ENCODE data around the gene MTMR12. TPM values are rescaled to one million over a fixed set of nuclear protein-coding genes. Genes with fewer than 3 reads are reported as not detected.

MTMR12 gene
- total RNA-seq, 5 donors from 2014 or later (not counting 1 experiment from before 2014, with no cell fraction given) = 19.3 to 22.2 (median 20.0) TPM

- H3K4me3 ChIP-seq (ENCODE audit: control insufficient read depth in 1 of 2, extremely low read depth in 1 of 2, low read length in 1 of 2) = no peak overlapping the region
- no peak overlapping the region for H3K27ac Mint-ChIP-seq
- H3K27me3 Mint-ChIP-seq = no peaks in the 10 kb centered on the region
- H3K27me3 ChIP-seq (replicated peaks in 1 of 2; ENCODE audit: control insufficient read depth in 2 of 2, extremely low read depth in 1 of 2, insufficient read depth in 2 of 2, low read length in 1 of 2) = no peaks in the 10 kb centered on the region
- ChIA-PET CTCF (no interaction called here), POLR2A (no interaction called here)
- peaks cover 0 to under 1% of the 10 kb centered on the region in 2 experiments for H3K4me1 ChIP-seq (ENCODE audit: control insufficient read depth in 1 of 2, extremely low read depth in 1 of 2, insufficient read depth in 2 of 2, low read length in 2 of 2)
- H3K9me3 ChIP-seq = no peaks in the 10 kb centered on the region
- H3K36me3 ChIP-seq (ENCODE audit: control insufficient read depth in 2 of 2, extremely low read depth in 1 of 2, insufficient read depth in 1 of 2, low read length in 1 of 2) = peaks cover 8 to 74% of the 10 kb centered on the region in 2 donors
- H3K36me3 Mint-ChIP-seq = peaks cover 49% of the 10 kb centered on the region
- H3K9me3 Mint-ChIP-seq = no peaks in the 10 kb centered on the region
- no peak for DNase-seq
- ATAC-seq (replicated peaks in 1 of 4) = no peak
- H3K27ac ChIP-seq (ENCODE audit: low read length) = no peak overlapping the region
- peaks cover 0 to 4% (median 4%) of the 10 kb centered on the region in 3 donors for H3K4me1 Mint-ChIP-seq
- no CpG with 5 or more reads among the region's 1 CpG for WGBS (ENCODE audit: insufficient coverage)
- H3K4me3 Mint-ChIP-seq = no peak overlapping the region
These were observed 41.8 kb downstream of the MTMR12 start for GRCh38 chr5:32270946-32271345.

GRCh38 chr5:32270178-32270577, 42.6 kb downstream of the MTMR12 start:
- peaks cover 0 to 1% (median 0%) of the 10 kb centered on the region in 3 donors for H3K4me1 Mint-ChIP-seq
- H3K27ac ChIP-seq (ENCODE audit: low read length) = no peak overlapping the region
- H3K4me3 ChIP-seq (ENCODE audit: control insufficient read depth in 1 of 2, extremely low read depth in 1 of 2, low read length in 1 of 2) = no peak overlapping the region
- no peaks in the 10 kb centered on the region for H3K9me3 Mint-ChIP-seq
- peaks cover 8 to 77% of the 10 kb centered on the region in 2 donors for H3K36me3 ChIP-seq (ENCODE audit: control insufficient read depth in 2 of 2, extremely low read depth in 1 of 2, insufficient read depth in 1 of 2, low read length in 1 of 2)
- no peaks in the 10 kb centered on the region for H3K27me3 ChIP-seq (replicated peaks in 1 of 2; ENCODE audit: control insufficient read depth in 2 of 2, extremely low read depth in 1 of 2, insufficient read depth in 2 of 2, low read length in 1 of 2)
- no peaks in the 10 kb centered on the region for H3K4me1 ChIP-seq (ENCODE audit: control insufficient read depth in 1 of 2, extremely low read depth in 1 of 2, insufficient read depth in 2 of 2, low read length in 2 of 2)
- no peaks in the 10 kb centered on the region for H3K27me3 Mint-ChIP-seq
- no peaks in the 10 kb centered on the region for H3K9me3 ChIP-seq
- H3K4me3 Mint-ChIP-seq = no peak overlapping the region
- ChIA-PET POLR2A (interaction anchor here in 1 of 2 donors (0.6 kb wide), 1 partner anchor 101 kb away, joined by 3 read pairs; no protein-coding TSS in a partner anchor), CTCF (no interaction called here)
- WGBS (ENCODE audit: insufficient coverage) = no CpG with 5 or more reads among the region's 4 CpGs
- DNase-seq (no peak), ATAC-seq (replicated peaks in 1 of 4) (no peak)
- H3K36me3 Mint-ChIP-seq = peaks cover 52% of the 10 kb centered on the region
- no peak overlapping the region for H3K27ac Mint-ChIP-seq

- Mint-ChIP-seq H3K9me3 (no peaks in the 10 kb centered on the region), H3K27me3 (no peaks in the 10 kb centered on the region)
- no peak for ATAC-seq (replicated peaks in 1 of 4)
These were observed 46.8 kb downstream of the MTMR12 start for GRCh38 chr5:32265902-32266301.

GRCh38 chr5:32264957-32265572, 47.7 kb downstream of the MTMR12 start:
- H3K27me3 Mint-ChIP-seq = no peaks in the 10 kb centered on the region

More at GRCh38 chr5:32265902-32266301, 46.8 kb downstream of the MTMR12 start:
- Mint-ChIP-seq H3K4me3 (no peak overlapping the region), H3K27ac (no peak overlapping the region), H3K4me1 (peaks cover 0 to 5% (median 0%) of the 10 kb centered on the region in 3 donors), H3K36me3 (peaks cover 56% of the 10 kb centered on the region)
- DNase-seq = no peak
- POLR2A ChIA-PET = no interaction called here
- Histone ChIP-seq H3K9me3 (no peaks in the 10 kb centered on the region), H3K4me1 (ENCODE audit: control insufficient read depth in 1 of 2, extremely low read depth in 1 of 2, insufficient read depth in 2 of 2, low read length in 2 of 2) (peaks cover 0 to 3% of the 10 kb centered on the region in 2 experiments), H3K27ac (ENCODE audit: low read length) (no peak overlapping the region), H3K36me3 (ENCODE audit: control insufficient read depth in 2 of 2, extremely low read depth in 1 of 2, insufficient read depth in 1 of 2, low read length in 1 of 2) (peaks cover 13 to 74% of the 10 kb centered on the region in 2 donors), H3K27me3 (replicated peaks in 1 of 2; ENCODE audit: control insufficient read depth in 2 of 2, extremely low read depth in 1 of 2, insufficient read depth in 2 of 2, low read length in 1 of 2) (no peaks in the 10 kb centered on the region), H3K4me3 (ENCODE audit: control insufficient read depth in 1 of 2, extremely low read depth in 1 of 2, low read length in 1 of 2) (no peak overlapping the region)
- CTCF ChIA-PET = interaction anchor here in 1 of 2 donors (0.7 kb wide), 1 partner anchor 1332 kb away, joined by 3 read pairs; no protein-coding TSS in a partner anchor
- 44% methylated on average over 1 of the region's 6 CpGs for WGBS (ENCODE audit: insufficient coverage)

GRCh38 chr5:32263684-32264083, 49.1 kb downstream of the MTMR12 start:
- H3K27ac Mint-ChIP-seq = no peak overlapping the region
- no peak overlapping the region for H3K27ac ChIP-seq (ENCODE audit: low read length)
- H3K4me3 Mint-ChIP-seq = no peak overlapping the region
- peaks cover 15 to 72% of the 10 kb centered on the region in 2 donors for H3K36me3 ChIP-seq (ENCODE audit: control insufficient read depth in 2 of 2, extremely low read depth in 1 of 2, insufficient read depth in 1 of 2, low read length in 1 of 2)
- peaks cover 59% of the 10 kb centered on the region for H3K36me3 Mint-ChIP-seq
- H3K9me3 Mint-ChIP-seq = no peaks in the 10 kb centered on the region
- ATAC-seq (replicated peaks in 1 of 4) (no peak), DNase-seq (no peak)
- CTCF ChIA-PET = no interaction called here
- 93% methylated on average over 3 of the region's 4 CpGs for WGBS (ENCODE audit: insufficient coverage)
- no peak overlapping the region for H3K4me3 ChIP-seq (ENCODE audit: control insufficient read depth in 1 of 2, extremely low read depth in 1 of 2, low read length in 1 of 2)
- H3K27me3 ChIP-seq (replicated peaks in 1 of 2; ENCODE audit: control insufficient read depth in 2 of 2, extremely low read depth in 1 of 2, insufficient read depth in 2 of 2, low read length in 1 of 2) = no peaks in the 10 kb centered on the region
- peaks cover 0 to 5% (median 0%) of the 10 kb centered on the region in 3 donors for H3K4me1 Mint-ChIP-seq
- POLR2A ChIA-PET = no interaction called here
- H3K4me1 ChIP-seq (ENCODE audit: control insufficient read depth in 1 of 2, extremely low read depth in 1 of 2, insufficient read depth in 2 of 2, low read length in 2 of 2) = peaks cover 0 to 3% of the 10 kb centered on the region in 2 experiments
- H3K27me3 Mint-ChIP-seq = no peaks in the 10 kb centered on the region
- no peaks in the 10 kb centered on the region for H3K9me3 ChIP-seq

More at GRCh38 chr5:32264957-32265572, 47.7 kb downstream of the MTMR12 start:
- Histone ChIP-seq H3K4me1 (ENCODE audit: control insufficient read depth in 1 of 2, extremely low read depth in 1 of 2, insufficient read depth in 2 of 2, low read length in 2 of 2) (peaks cover 0 to 3% of the 10 kb centered on the region in 2 experiments), H3K9me3 (no peaks in the 10 kb centered on the region), H3K36me3 (ENCODE audit: control insufficient read depth in 2 of 2, extremely low read depth in 1 of 2, insufficient read depth in 1 of 2, low read length in 1 of 2) (peaks cover 15 to 70% of the 10 kb centered on the region in 2 donors), H3K4me3 (ENCODE audit: control insufficient read depth in 1 of 2, extremely low read depth in 1 of 2, low read length in 1 of 2) (no peak overlapping the region), H3K27me3 (replicated peaks in 1 of 2; ENCODE audit: control insufficient read depth in 2 of 2, extremely low read depth in 1 of 2, insufficient read depth in 2 of 2, low read length in 1 of 2) (no peaks in the 10 kb centered on the region), H3K27ac (ENCODE audit: low read length) (no peak overlapping the region)
- WGBS (ENCODE audit: insufficient coverage) = no CpG with 5 or more reads among the region's 4 CpGs
- POLR2A ChIA-PET = no interaction called here
- peaks cover 52% of the 10 kb centered on the region for H3K36me3 Mint-ChIP-seq
- peaks cover 0 to 5% (median 0%) of the 10 kb centered on the region in 3 donors for H3K4me1 Mint-ChIP-seq
- DNase-seq = no peak
- no peaks in the 10 kb centered on the region for H3K9me3 Mint-ChIP-seq
- H3K4me3 Mint-ChIP-seq = no peak overlapping the region
- ATAC-seq (replicated peaks in 1 of 4) = no peak
- CTCF ChIA-PET = no interaction called here
- no peak overlapping the region for H3K27ac Mint-ChIP-seq

- CTCF ChIA-PET = interaction anchor here in 1 of 2 donors (0.6 kb wide), 1 partner anchor 20 kb away, joined by 3 read pairs; no protein-coding TSS in a partner anchor
- Histone ChIP-seq H3K27ac (ENCODE audit: low read length) (no peak overlapping the region), H3K4me1 (ENCODE audit: control insufficient read depth in 1 of 2, extremely low read depth in 1 of 2, insufficient read depth in 2 of 2, low read length in 2 of 2) (peaks cover 0 to 3% of the 10 kb centered on the region in 2 experiments), H3K36me3 (ENCODE audit: control insufficient read depth in 2 of 2, extremely low read depth in 1 of 2, insufficient read depth in 1 of 2, low read length in 1 of 2) (peaks cover 15 to 73% of the 10 kb centered on the region in 2 donors), H3K9me3 (no peaks in the 10 kb centered on the region), H3K27me3 (replicated peaks in 1 of 2; ENCODE audit: control insufficient read depth in 2 of 2, extremely low read depth in 1 of 2, insufficient read depth in 2 of 2, low read length in 1 of 2) (no peaks in the 10 kb centered on the region), H3K4me3 (ENCODE audit: control insufficient read depth in 1 of 2, extremely low read depth in 1 of 2, low read length in 1 of 2) (no peak overlapping the region)
- 59% methylated on average over 2 of the region's 2 CpGs for WGBS (ENCODE audit: insufficient coverage)
- peaks cover 0 to 5% (median 0%) of the 10 kb centered on the region in 3 donors for H3K4me1 Mint-ChIP-seq
- no peaks in the 10 kb centered on the region for H3K27me3 Mint-ChIP-seq
- DNase-seq = no peak
- no peak for ATAC-seq (replicated peaks in 1 of 4)
- H3K4me3 Mint-ChIP-seq = no peak overlapping the region
- no peaks in the 10 kb centered on the region for H3K9me3 Mint-ChIP-seq
- H3K36me3 Mint-ChIP-seq = peaks cover 63% of the 10 kb centered on the region
- peak overlapping the region in 1 of 2 donors; percentile 24 for H3K27ac Mint-ChIP-seq
- POLR2A ChIA-PET = interaction anchor here in 1 of 2 donors (0.6 kb wide), 1 partner anchor 66 kb away, joined by 7 read pairs; no protein-coding TSS in a partner anchor
These were observed 51.5 kb downstream of the MTMR12 start for GRCh38 chr5:32261198-32261597.
